ENCODE results near the gene KRR1. TPM values are rescaled to one million over a fixed set of nuclear protein-coding genes. Genes with fewer than 3 reads are reported as not detected.
"Not testable (repeated sequence)": the region's sequence is repeated elsewhere in the genome, so short reads cannot be mapped to it uniquely, and the experiment has no call there.

The KRR1 gene
- total RNA-seq, 4 donors from 2014 or later: 16.5 to 34.7 (median 22.2) TPM

DNA sequence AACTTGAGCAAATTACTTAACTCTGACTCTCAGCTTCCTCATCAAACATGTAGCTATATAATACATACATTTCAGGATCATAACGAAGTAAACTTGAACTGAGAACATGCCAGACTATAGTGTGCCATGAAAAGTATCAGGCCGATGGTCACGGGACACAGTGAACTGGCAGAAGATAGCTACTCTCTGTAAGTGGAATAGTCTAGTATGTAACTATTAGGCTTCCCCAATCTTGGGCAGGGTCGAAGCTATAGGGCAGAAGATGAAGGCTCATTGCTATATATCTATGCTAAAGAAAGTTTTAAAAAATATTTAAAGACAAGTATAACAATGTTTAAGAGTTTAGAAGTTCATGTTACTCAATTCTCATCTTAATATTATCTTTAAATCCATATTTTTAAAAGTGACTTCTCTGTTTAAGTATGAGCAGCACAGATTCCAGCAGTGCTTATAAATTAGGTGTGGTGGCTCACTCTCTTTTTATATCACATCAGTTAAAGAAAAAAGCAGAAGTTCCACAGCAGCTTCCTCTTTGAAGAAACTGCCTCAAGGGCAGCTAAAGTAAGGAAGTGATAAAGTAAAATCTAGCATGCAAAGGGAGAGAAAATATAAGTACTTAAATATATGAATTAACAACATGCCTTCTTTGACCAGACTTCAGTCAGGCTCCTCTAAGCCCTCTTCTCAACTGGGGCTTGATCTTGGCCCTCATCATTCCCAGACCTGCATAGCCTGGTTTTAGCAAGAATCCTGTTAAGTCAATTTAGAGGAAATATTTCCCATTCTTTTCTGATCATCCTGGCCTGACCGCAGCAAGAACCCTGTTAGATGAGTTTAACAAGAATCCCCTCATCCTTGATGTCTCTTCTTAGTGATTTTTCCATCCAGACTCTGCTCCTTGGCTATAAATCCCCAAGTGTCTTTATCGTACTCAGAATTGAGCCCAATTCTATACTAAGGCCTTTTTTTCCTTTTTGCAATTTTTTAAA lies 39.2 kb downstream of the KRR1 start:
- no peaks in the 10 kb centered on the region for H3K9me3 ChIP-seq
- H3K36me3 ChIP-seq: no peaks in the 10 kb centered on the region
- TF ChIP-seq, protein P1, sequence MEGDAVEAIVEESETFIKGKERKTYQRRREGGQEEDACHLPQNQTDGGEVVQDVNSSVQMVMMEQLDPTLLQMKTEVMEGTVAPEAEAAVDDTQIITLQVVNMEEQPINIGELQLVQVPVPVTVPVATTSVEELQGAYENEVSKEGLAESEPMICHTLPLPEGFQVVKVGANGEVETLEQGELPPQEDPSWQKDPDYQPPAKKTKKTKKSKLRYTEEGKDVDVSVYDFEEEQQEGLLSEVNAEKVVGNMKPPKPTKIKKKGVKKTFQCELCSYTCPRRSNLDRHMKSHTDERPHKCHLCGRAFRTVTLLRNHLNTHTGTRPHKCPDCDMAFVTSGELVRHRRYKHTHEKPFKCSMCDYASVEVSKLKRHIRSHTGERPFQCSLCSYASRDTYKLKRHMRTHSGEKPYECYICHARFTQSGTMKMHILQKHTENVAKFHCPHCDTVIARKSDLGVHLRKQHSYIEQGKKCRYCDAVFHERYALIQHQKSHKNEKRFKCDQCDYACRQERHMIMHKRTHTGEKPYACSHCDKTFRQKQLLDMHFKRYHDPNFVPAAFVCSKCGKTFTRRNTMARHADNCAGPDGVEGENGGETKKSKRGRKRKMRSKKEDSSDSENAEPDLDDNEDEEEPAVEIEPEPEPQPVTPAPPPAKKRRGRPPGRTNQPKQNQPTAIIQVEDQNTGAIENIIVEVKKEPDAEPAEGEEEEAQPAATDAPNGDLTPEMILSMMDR (IDR thresholded peaks at IDR 0.05): no peak
- TF ChIP-seq POLR2A (IDR thresholded peaks at IDR 0.05): no peak
- no peak for TF ChIP-seq EP300 (IDR thresholded peaks at IDR 0.05)
- DNase-seq (ENCODE audit: low spot score in 2 of 2): no peak
- H3K4me1 ChIP-seq: peaks cover 0 to 4% (median 0%) of the 10 kb centered on the region in 4 donors
- no peak overlapping the region for H3K4me3 ChIP-seq
- no peak overlapping the region for H3K27ac ChIP-seq
- 74 to 79% methylated on average over 6 of the region's 6 CpGs for whole genome bisulfite sequencing, 2 donors
- H3K27me3 ChIP-seq: no peaks in the 10 kb centered on the region

DNA sequence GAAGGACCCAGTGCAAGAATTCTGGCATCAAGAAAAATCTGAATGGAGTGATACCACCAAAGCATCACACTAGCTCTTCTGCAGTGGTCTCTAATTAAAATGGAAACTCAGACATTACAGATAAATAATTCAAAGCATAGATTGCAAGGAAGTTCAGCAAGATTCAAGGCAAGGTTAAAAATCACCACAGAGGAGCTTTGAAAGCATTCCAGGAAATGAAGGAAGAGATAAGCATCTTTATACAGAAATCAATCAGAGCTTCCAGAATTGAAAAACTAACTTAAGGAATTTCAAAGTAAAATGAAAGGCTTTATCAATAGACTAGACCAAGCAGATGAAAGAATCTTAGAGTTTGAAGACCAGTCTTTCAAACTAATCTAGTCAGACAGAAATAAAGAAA lies 51.2 kb downstream of the KRR1 start:
- peaks cover 0 to 33% (median 2%) of the 10 kb centered on the region in 4 donors for H3K9me3 ChIP-seq
- H3K27ac ChIP-seq: no peak overlapping the region
- no peaks in the 10 kb centered on the region for H3K27me3 ChIP-seq
- no peak for DNase-seq (ENCODE audit: low spot score in 2 of 2)
- no peaks in the 10 kb centered on the region for H3K4me1 ChIP-seq
- no peaks in the 10 kb centered on the region for H3K36me3 ChIP-seq
- no peak overlapping the region for H3K4me3 ChIP-seq
- TF ChIP-seq EP300 (IDR thresholded peaks at IDR 0.05) (no peak), POLR2A (IDR thresholded peaks at IDR 0.05) (no peak)
- TF ChIP-seq, protein P1 (IDR thresholded peaks at IDR 0.05): no peak

DNA sequence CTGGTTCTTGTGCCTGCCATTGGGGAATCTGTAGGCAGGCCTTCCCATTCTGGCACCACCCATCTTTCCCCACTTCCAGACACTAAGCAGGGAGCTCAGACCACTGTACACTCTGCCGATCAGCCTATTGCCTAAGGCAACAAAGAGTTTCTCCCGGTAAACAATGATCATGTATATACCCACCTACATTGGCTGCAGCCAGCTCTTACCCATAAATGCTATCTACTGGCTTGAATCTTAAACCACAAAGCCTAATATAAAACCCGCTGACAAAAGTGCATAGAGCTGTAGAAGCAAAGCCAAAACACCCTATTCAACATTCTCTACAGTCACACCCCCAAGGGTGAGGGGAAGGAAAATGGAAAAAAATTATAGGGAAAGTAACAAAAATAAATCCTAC lies 51.7 kb downstream of the KRR1 start:
- 90% methylated on average over 3 of the region's 3 CpGs for WGBS, 2 donors
- TF ChIP-seq POLR2A (IDR thresholded peaks at IDR 0.05): no peak
- TF ChIP-seq, protein P1 (IDR thresholded peaks at IDR 0.05): no peak
- TF ChIP-seq EP300 (IDR thresholded peaks at IDR 0.05): no peak
- no peak overlapping the region for H3K27ac ChIP-seq

DNA sequence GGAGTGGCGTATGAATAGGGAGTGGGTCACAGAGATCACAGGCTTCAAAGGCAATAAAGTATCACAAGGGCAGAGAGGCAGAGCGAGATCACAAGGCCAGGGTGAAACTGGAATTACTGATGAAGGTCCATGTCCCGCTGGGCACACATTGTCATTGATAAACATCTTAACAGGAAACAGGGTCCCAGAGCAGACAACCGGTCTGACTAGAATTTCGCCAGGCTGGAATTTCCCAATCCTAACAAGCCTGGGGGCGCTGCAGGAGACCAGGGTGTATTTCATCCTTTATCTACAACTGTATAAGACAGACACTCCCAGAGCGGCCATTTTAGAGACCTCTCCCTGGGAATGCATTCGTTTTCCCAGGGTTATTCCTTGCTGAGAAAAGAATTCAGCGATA lies 53.5 kb downstream of the KRR1 start:
- peaks cover 0 to 20% (median 2%) of the 10 kb centered on the region in 4 donors for H3K9me3 ChIP-seq
- 78 to 83% methylated on average over 9 of the region's 9 CpGs for WGBS, 2 donors
- H3K27ac ChIP-seq; H3K27me3 ChIP-seq; H3K36me3 ChIP-seq; H3K4me3 ChIP-seq; H3K4me1 ChIP-seq; DNase-seq (ENCODE audit: low spot score in 2 of 2): not testable (repeated sequence)

More for the DNA sequence above, 51.7 kb downstream of the KRR1 start:
- Histone ChIP-seq H3K4me1 (no peaks in the 10 kb centered on the region), H3K36me3 (no peaks in the 10 kb centered on the region), H3K4me3 (no peak overlapping the region), H3K9me3 (peaks cover 0 to 28% (median 2%) of the 10 kb centered on the region in 4 donors), H3K27me3 (no peaks in the 10 kb centered on the region)
- no peak for DNase-seq (ENCODE audit: low spot score in 2 of 2)

DNA sequence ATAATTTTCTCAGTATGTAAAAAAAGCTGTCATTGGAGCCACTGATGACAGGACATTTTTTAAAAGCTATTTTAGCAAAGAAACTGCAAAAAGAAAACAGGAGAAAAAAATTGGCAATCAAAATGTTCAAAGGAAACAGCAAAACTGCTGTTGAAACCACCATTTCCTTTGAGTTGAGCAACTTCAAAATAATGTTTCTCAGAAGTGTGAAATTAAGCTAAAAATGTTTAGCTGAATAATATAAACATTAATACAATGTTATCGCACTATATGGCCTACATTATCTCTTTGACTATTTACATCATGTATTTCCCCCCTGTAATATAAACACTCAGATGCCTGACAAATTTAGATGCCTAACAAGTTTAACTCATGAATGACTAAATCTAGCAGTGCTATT lies 54.2 kb downstream of the KRR1 start:
- WGBS, 2 donors: 80% methylated on average over 1 of the region's 1 CpG
- no peak for TF ChIP-seq EP300 (IDR thresholded peaks at IDR 0.05)
- TF ChIP-seq, protein P1 (IDR thresholded peaks at IDR 0.05): no peak
- no peak for TF ChIP-seq POLR2A (IDR thresholded peaks at IDR 0.05)
- Histone ChIP-seq H3K9me3 (peaks cover 0 to 20% (median 2%) of the 10 kb centered on the region in 4 donors), H3K27ac (no peak overlapping the region), H3K4me1 (no peaks in the 10 kb centered on the region), H3K27me3 (no peaks in the 10 kb centered on the region), H3K36me3 (no peaks in the 10 kb centered on the region), H3K4me3 (no peak overlapping the region)
- DNase-seq (ENCODE audit: low spot score in 2 of 2): no peak
